ENCODE data around the gene ZFAND2A. TPM values are rescaled to one million over a fixed set of nuclear protein-coding genes. Genes with fewer than 3 reads are reported as not detected.
"Not testable (repeated sequence)": the region's sequence is repeated elsewhere in the genome, so short reads cannot be mapped to it uniquely, and the experiment has no call there.

Gene ZFAND2A
- total RNA-seq, 1 donor from 2014 or later: 13.5 TPM

- ATAC-seq: no peak
These were observed 37.0 kb downstream of the ZFAND2A start for GRCh38 chr7:1122832-1123501.

GRCh38 chr7:1121886-1122831 is 37.8 kb downstream of the ZFAND2A start:
- ATAC-seq: no peak

GRCh38 chr7:1121476-1121875 is 38.5 kb downstream of the ZFAND2A start:
- ATAC-seq: no peak

GRCh38 chr7:1120791-1121190 is 39.2 kb downstream of the ZFAND2A start:
- ATAC-seq: no peak

- no peak for ATAC-seq
These were observed 40.8 kb downstream of the ZFAND2A start for GRCh38 chr7:1119201-1119600.

- no peak for ATAC-seq
These were observed 42.6 kb downstream of the ZFAND2A start for GRCh38 chr7:1117321-1117928.

GRCh38 chr7:1116383-1117008 is 43.5 kb downstream of the ZFAND2A start:
- not testable (repeated sequence) for ATAC-seq

- ATAC-seq: not testable (repeated sequence)
These were observed 44.6 kb downstream of the ZFAND2A start for GRCh38 chr7:1115171-1116045.

GRCh38 chr7:1114505-1114904 is 45.5 kb downstream of the ZFAND2A start:
- no peak for ATAC-seq

- ATAC-seq: no peak
These were observed 45.9 kb downstream of the ZFAND2A start for GRCh38 chr7:1114088-1114487.

GRCh38 chr7:1113548-1113885 is 46.5 kb downstream of the ZFAND2A start:
- no peak for ATAC-seq

- peak; percentile 15 for ATAC-seq
These were observed 47.1 kb downstream of the ZFAND2A start for GRCh38 chr7:1112625-1113547.

- no peak for ATAC-seq
These were observed 47.9 kb downstream of the ZFAND2A start for GRCh38 chr7:1112109-1112508.

GRCh38 chr7:1111156-1111555 is 48.8 kb downstream of the ZFAND2A start:
- ATAC-seq: no peak

GRCh38 chr7:1110358-1110757 is 49.6 kb downstream of the ZFAND2A start:
- no peak for ATAC-seq

- ATAC-seq: no peak
These were observed 50.2 kb downstream of the ZFAND2A start for GRCh38 chr7:1109581-1110310.

GRCh38 chr7:1108264-1108920 is 51.6 kb downstream of the ZFAND2A start:
- no peak for ATAC-seq

GRCh38 chr7:1106793-1107421 is 53.1 kb downstream of the ZFAND2A start:
- ATAC-seq: no peak
